Kidney epithelial cell (primary cell): ENCODE data around the gene GPALPP1. TPM values are rescaled to one million over a fixed set of nuclear protein-coding genes. Genes with fewer than 3 reads are reported as not detected.
"Not testable (repeated sequence)": the region's sequence is repeated elsewhere in the genome, so short reads cannot be mapped to it uniquely, and the experiment has no call there.

Source experiments
- DNase-seq: peaks from one replicate; pipeline ENCODE4 v3.0.0-alpha.2; 2010; ENCODE audit warnings: low read depth
- H3K27me3 ChIP-seq: 2 replicates; pipeline ENCODE4 v1.6.0; 2011; ENCODE audit warnings: low read length; ENCODE audit not compliant: control insufficient read depth, insufficient read depth
- H3K36me3 ChIP-seq: 2 replicates; pipeline ENCODE4 v1.5.1; 2011; ENCODE audit warnings: low read length; ENCODE audit not compliant: control insufficient read depth, insufficient read depth
- H3K4me3 ChIP-seq: 2 replicates; pipeline ENCODE4 v1.5.1; 2011; ENCODE audit warnings: low read depth, mild to moderate bottlenecking, control low read depth, low read length
- CTCF ChIP-seq: IDR thresholded peaks from 2 replicates; pipeline ENCODE4 v1.5.1; 2011; ENCODE audit warnings: mild to moderate bottlenecking, moderate library complexity, low read length, control low read depth, inconsistent platforms; ENCODE audit not compliant: insufficient read depth, poor library complexity, severe bottlenecking
- total RNA-seq: library from RNA; depleted of rRNA; stranded (reverse); fragments of >200 nt; gene quantifications from 2 replicates; pipeline ENCODE4 v1.2.3, GENCODE V29; 2015

GPALPP1 gene
- total RNA-seq, 1 donor from 2014 or later: 26.5 TPM

GRCh38 chr13:45015300-45015699, 26.0 kb downstream of the GPALPP1 start:
- TF ChIP-seq CTCF: no peak
- H3K27me3 ChIP-seq: no peaks in the 10 kb centered on the region
- DNase-seq: peak; percentile 9
- H3K36me3 ChIP-seq: no peaks in the 10 kb centered on the region
- no peak overlapping the region for H3K4me3 ChIP-seq

- H3K36me3 ChIP-seq: no peaks in the 10 kb centered on the region
- no peak for TF ChIP-seq CTCF
- H3K27me3 ChIP-seq: no peaks in the 10 kb centered on the region
- H3K4me3 ChIP-seq: no peak overlapping the region
- no peak for DNase-seq
Observed at GRCh38 chr13:45016792-45017425, 27.6 kb downstream of the GPALPP1 start.

- DNase-seq, H3K27me3 ChIP-seq, H3K4me3 ChIP-seq, H3K36me3 ChIP-seq: not testable (repeated sequence)
Observed at GRCh38 chr13:45019981-45020380, 30.6 kb downstream of the GPALPP1 start.

- H3K27me3 ChIP-seq: no peaks in the 10 kb centered on the region
- no peak for TF ChIP-seq CTCF
- no peak overlapping the region for H3K4me3 ChIP-seq
- DNase-seq: no peak
- no peaks in the 10 kb centered on the region for H3K36me3 ChIP-seq
Observed at GRCh38 chr13:45021250-45021649, 31.9 kb downstream of the GPALPP1 start.

GRCh38 chr13:45024847-45025246, 35.5 kb downstream of the GPALPP1 start:
- no peaks in the 10 kb centered on the region for H3K36me3 ChIP-seq
- H3K27me3 ChIP-seq: no peaks in the 10 kb centered on the region
- H3K4me3 ChIP-seq: no peak overlapping the region
- DNase-seq: no peak
- no peak for TF ChIP-seq CTCF

GRCh38 chr13:45034342-45034741, 45.0 kb downstream of the GPALPP1 start:
- no peak overlapping the region for H3K4me3 ChIP-seq
- no peaks in the 10 kb centered on the region for H3K27me3 ChIP-seq
- H3K36me3 ChIP-seq: no peaks in the 10 kb centered on the region
- DNase-seq: no peak
- no peak for TF ChIP-seq CTCF
